IMR-90 (cell line): ENCODE results near the gene OR1J1. TPM values are rescaled to one million over a fixed set of nuclear protein-coding genes. Genes with fewer than 3 reads are reported as not detected.

Experiments
- ATAC-seq: fragments of 200-7000 bp; cut with Tn5 transposase; 2 replicates; pipeline ENCODE4 v1.9.1; 2020; ENCODE audit warnings: low read depth, mild to moderate bottlenecking, moderate library complexity
- BruUV-seq: library from RNA; stranded (reverse); fragments of 400-500 nt; replicated peaks from 2 replicates; lab custom pipeline; 2021; lab: Mats Ljungman, UMichigan
- CTCF ChIA-PET: fragments of 300-600 bp; formaldehyde crosslinking; extraction: SDS; loops from one replicate; lab custom pipeline; 2021; ENCODE audit warnings: antibody characterized with exemption; lab: Yijun Ruan, JAX
- POLR2A ChIA-PET: fragments of 300-600 bp; sonication (Branson Sonifier 250); formaldehyde crosslinking; loops from one replicate; lab custom pipeline; 2022; ENCODE audit warnings: antibody characterized with exemption; ENCODE audit not compliant: unreplicated experiment; lab: Charles Lee
- DNase-seq: peaks from one replicate; pipeline ENCODE4 v3.0.0; 2013
- H2AFZ ChIP-seq: replicated peaks from 2 replicates; pipeline ENCODE3; 2013; ENCODE audit warnings: low read length, mild to moderate bottlenecking; ENCODE audit not compliant: poor library complexity
- H2AK5ac ChIP-seq: 2 replicates; pipeline ENCODE4 v1.6.1; 2013; ENCODE audit warnings: low read depth, low read length, inconsistent platforms
- H2AK9ac ChIP-seq: replicated peaks from 2 replicates; pipeline ENCODE3; 2013; ENCODE audit warnings: mild to moderate bottlenecking, low read depth, low read length, moderate library complexity; ENCODE audit not compliant: poor library complexity
- H2BK120ac ChIP-seq: 2 replicates; pipeline ENCODE4 v1.6.1; 2013; ENCODE audit warnings: low read depth, low read length, inconsistent platforms
- H2BK15ac ChIP-seq: 3 replicates; pipeline ENCODE4 v1.6.1; 2013; ENCODE audit warnings: low read depth, low read length, inconsistent platforms
- H2BK20ac ChIP-seq: 2 replicates; pipeline ENCODE4 v1.6.1; 2013; ENCODE audit warnings: low read depth, mild to moderate bottlenecking, inconsistent platforms, low read length, moderate library complexity
- H2BK5ac ChIP-seq: 2 replicates; pipeline ENCODE4 v1.6.1; 2013; ENCODE audit warnings: mild to moderate bottlenecking, low read depth, low read length, inconsistent platforms; ENCODE audit not compliant: poor library complexity, severe bottlenecking
- H3K14ac ChIP-seq: replicated peaks from 2 replicates; pipeline ENCODE4 v1.6.1; 2013; ENCODE audit warnings: low read depth, low read length, inconsistent platforms
- H3K18ac ChIP-seq: 2 replicates; pipeline ENCODE4 v1.6.1; 2013; ENCODE audit warnings: low read depth, low read length, control low read depth
- H3K23ac ChIP-seq: 2 replicates; pipeline ENCODE4 v1.6.1; 2013; ENCODE audit warnings: low read depth, low read length, inconsistent platforms
- H3K27ac ChIP-seq: 2 replicates; pipeline ENCODE4 v1.5.1; 2013; ENCODE audit warnings: mild to moderate bottlenecking, control low read depth, low read length; ENCODE audit not compliant: insufficient read depth
- H3K27me3 ChIP-seq: 2 replicates; pipeline ENCODE4 v1.6.1; 2013; ENCODE audit warnings: low read length; ENCODE audit not compliant: control insufficient read depth, insufficient read depth
- H3K36me3 ChIP-seq: 2 replicates; pipeline ENCODE4 v1.6.1; 2013; ENCODE audit warnings: low read length, mixed read lengths; ENCODE audit not compliant: control insufficient read depth, insufficient read depth
- H3K4ac ChIP-seq: 2 replicates; pipeline ENCODE4 v1.6.1; 2013; ENCODE audit warnings: low read depth, low read length, inconsistent platforms
- H3K4me1 ChIP-seq: 2 replicates; pipeline ENCODE4 v1.6.1; 2013; ENCODE audit warnings: low read length, mixed read lengths; ENCODE audit not compliant: control insufficient read depth, insufficient read depth
- H3K4me2 ChIP-seq: 2 replicates; pipeline ENCODE4 v1.6.1; 2013; ENCODE audit warnings: low read depth, mild to moderate bottlenecking, control low read depth, low read length, moderate library complexity
- H3K4me3 ChIP-seq: 2 replicates; pipeline ENCODE4 v1.5.1; 2013; ENCODE audit warnings: low read depth, mild to moderate bottlenecking, control low read depth, low read length, moderate library complexity; ENCODE audit not compliant: insufficient read depth
- H3K56ac ChIP-seq: 2 replicates; pipeline ENCODE4 v1.6.1; 2013; ENCODE audit warnings: low read length, inconsistent platforms; ENCODE audit not compliant: insufficient read depth; ENCODE audit errors: extremely low read depth
- H3K79me1 ChIP-seq, 2 experiments: 2 replicates each; pipeline ENCODE4 v1.6.1; 2013; ENCODE audit warnings: low read length in 2 of 2, inconsistent platforms in 1 of 2, low read depth in 1 of 2
- H3K9ac ChIP-seq: 2 replicates; pipeline ENCODE4 v1.6.1; 2013; ENCODE audit warnings: low read depth, low read length, control low read depth
- H3K9me1 ChIP-seq: 2 replicates; pipeline ENCODE4 v1.6.1; 2013; ENCODE audit warnings: low read length, inconsistent platforms; ENCODE audit not compliant: insufficient read depth
- H3K9me3 ChIP-seq: 2 replicates; pipeline ENCODE4 v1.6.1; 2013; ENCODE audit warnings: low read length; ENCODE audit not compliant: control insufficient read depth, insufficient read depth
- H4K20me1 ChIP-seq: 2 replicates; pipeline ENCODE4 v1.6.1; 2013; ENCODE audit warnings: low read length, inconsistent platforms; ENCODE audit not compliant: insufficient read depth
- H4K5ac ChIP-seq: 2 replicates; pipeline ENCODE4 v1.6.1; 2013; ENCODE audit warnings: mild to moderate bottlenecking, low read depth, low read length, control low read depth
- H4K8ac ChIP-seq, 2 experiments: 2 replicates each; pipeline ENCODE4 v1.6.1; 2013; ENCODE audit warnings: low read depth in 2 of 2, low read length in 2 of 2, control low read depth in 1 of 2, inconsistent platforms in 1 of 2
- H4K91ac ChIP-seq: 2 replicates; pipeline ENCODE4 v1.6.1; 2013; ENCODE audit warnings: low read depth, low read length, inconsistent platforms; ENCODE audit not compliant: insufficient read depth
- MAFK ChIP-seq: IDR thresholded peaks from 2 replicates; pipeline ENCODE4 v1.6.1; 2012; ENCODE audit warnings: low read depth, low read length, improper control_type of control experiment
- WGBS, 2 experiments: methylation state at CpG; one replicate each; pipeline versions ENCODE4 v1.1.5 to v1.1.7; 2013; ENCODE audit warnings: missing lambda C conversion rate in 2 of 2; ENCODE audit not compliant: insufficient read length in 1 of 2; ENCODE audit errors: extremely low coverage in 2 of 2; 5-methylcytosine and 5-hydroxymethylcytosine counted together
- dilution Hi-C: fragments of 300-500 bp; cut with HindIII; formaldehyde crosslinking; loops from one replicate; pipeline ENCODE4 v1.14.3; 2018; ENCODE audit warnings: low sequenced_read_pairs; ENCODE audit not compliant: unreplicated experiment
- in situ Hi-C: fragments of 300-500 bp; cut with MboI; formaldehyde crosslinking; loops from 3 replicates; pipeline ENCODE4 v1.14.3; 2019; ENCODE audit warnings: low sequenced_read_pairs, inconsistent platforms, mixed read lengths
- intact Hi-C: fragments of 100-400 bp; cut with micrococcal nuclease; formaldehyde crosslinking; loops from 2 replicates; pipeline ENCODE4 v1.10.0; 2022
- polyA plus RNA-seq, 3 experiments: library from polyadenylated mRNA; depleted of rRNA; stranded (reverse); fragments of >200 nt; gene quantifications; 2 replicates each; pipeline ENCODE4 v1.2.3, GENCODE V29; 2012; ENCODE audit warnings: low replicate concordance in 1 of 3
- total RNA-seq: library from RNA; depleted of rRNA; stranded (reverse); fragments of >200 nt; gene quantifications from 2 replicates; pipeline ENCODE4 v1.2.3, GENCODE V29; 2012
- TF ChIP-seq, protein P1 (sequence below): fragments of 150-350 bp; IDR thresholded peaks from 2 replicates; pipeline ENCODE4 v1.6.1; 2016; ENCODE audit warnings: low read depth, mild to moderate bottlenecking, low read length, moderate library complexity, borderline replicate concordance

Gene OR1J1
- total and polyA plus RNA-seq, 2 of the 4 experiments (the other 2 are of a cell fraction): not detected

DNA sequence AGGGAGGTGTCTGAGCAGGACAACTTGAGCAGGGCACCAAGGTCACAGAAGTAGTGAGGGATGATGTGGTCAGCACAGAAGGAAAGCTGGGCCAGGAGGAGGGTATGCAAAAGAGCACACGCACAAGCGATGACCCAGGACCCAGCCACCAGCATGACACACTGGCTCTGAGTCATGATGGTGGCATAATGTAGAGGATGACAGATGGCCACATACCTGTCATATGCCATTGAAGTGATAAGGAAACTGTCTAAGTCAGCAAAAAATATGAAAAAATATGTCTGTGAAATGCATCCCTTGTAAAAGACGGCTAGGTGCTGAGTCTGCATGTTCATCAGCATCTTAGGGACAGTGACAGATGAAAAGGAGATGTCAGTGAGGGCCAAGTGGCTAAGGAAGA is 380 bp downstream of the OR1J1 start:
- Histone ChIP-seq H2AK9ac (no peak overlapping the region), H3K27me3 (peaks cover 1% of the 10 kb centered on the region; the same call in 1 of the 2 replicates), H3K9me3 (no peaks in the 10 kb centered on the region), H3K36me3 (no peaks in the 10 kb centered on the region), H4K5ac (no peak overlapping the region), H4K20me1 (no peaks in the 10 kb centered on the region), H2BK15ac (no peak overlapping the region), H3K9me1 (no peaks in the 10 kb centered on the region), H3K4me3 (no peak overlapping the region), H3K27ac (no peak overlapping the region), H4K8ac (no peak overlapping the region), H3K79me1 (no peaks in the 10 kb centered on the region), H3K56ac (no peak overlapping the region), H3K23ac (no peak overlapping the region), H2AFZ (no peak overlapping the region), H4K91ac (no peak overlapping the region), H2BK5ac (no peak overlapping the region), H3K18ac (no peak overlapping the region), H3K4me1 (peaks cover 6% of the 10 kb centered on the region), H2BK120ac (no peak overlapping the region), H3K4ac (no peak overlapping the region), H3K14ac (no peak overlapping the region), H2BK20ac (no peak overlapping the region), H2AK5ac (no peak overlapping the region), H3K4me2 (no peak overlapping the region), H3K9ac (no peak overlapping the region)
- in situ Hi-C loops (no loop called here), intact Hi-C loops (no loop called here), dilution Hi-C loops (no loop called here)
- peak; percentile 91 for TF ChIP-seq MAFK
- TF ChIP-seq, protein P1, sequence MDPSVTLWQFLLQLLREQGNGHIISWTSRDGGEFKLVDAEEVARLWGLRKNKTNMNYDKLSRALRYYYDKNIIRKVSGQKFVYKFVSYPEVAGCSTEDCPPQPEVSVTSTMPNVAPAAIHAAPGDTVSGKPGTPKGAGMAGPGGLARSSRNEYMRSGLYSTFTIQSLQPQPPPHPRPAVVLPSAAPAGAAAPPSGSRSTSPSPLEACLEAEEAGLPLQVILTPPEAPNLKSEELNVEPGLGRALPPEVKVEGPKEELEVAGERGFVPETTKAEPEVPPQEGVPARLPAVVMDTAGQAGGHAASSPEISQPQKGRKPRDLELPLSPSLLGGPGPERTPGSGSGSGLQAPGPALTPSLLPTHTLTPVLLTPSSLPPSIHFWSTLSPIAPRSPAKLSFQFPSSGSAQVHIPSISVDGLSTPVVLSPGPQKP: no peak
- BruUV-seq: no TSS peak
- ChIA-PET POLR2A (no interaction called here), CTCF (no interaction called here)
- WGBS, 2 experiments: 53% methylated on average over 1 of the region's 3 CpGs; no CpG with 5 or more reads in 1 of the 2 experiments
- no peak for ATAC-seq
- DNase-seq: no peak
